Epithelial cell of proximal tubule (primary cell): ENCODE results near the gene CCDC81. TPM values are rescaled to one million over a fixed set of nuclear protein-coding genes. Genes with fewer than 3 reads are reported as not detected.

Experiments
- DNase-seq: peaks from one replicate; pipeline ENCODE4 v3.0.0-alpha.2; 2011; ENCODE audit warnings: low read depth
- H3K4me3 ChIP-seq: 2 replicates; pipeline ENCODE4 v1.5.1; 2011; ENCODE audit warnings: low read depth, mild to moderate bottlenecking, low read length
- CTCF ChIP-seq: conservative IDR thresholded peaks from 2 replicates; pipeline ENCODE4 v1.5.1; 2012; ENCODE audit warnings: low read depth, mild to moderate bottlenecking, low read length
- total RNA-seq: library from RNA; depleted of rRNA; stranded (reverse); fragments of >200 nt; gene quantifications from 2 replicates; pipeline ENCODE4 v1.2.3, GENCODE V29; 2015

Gene CCDC81
- total RNA-seq, 1 donor from 2014 or later: 0.81 TPM

- DNase-seq: no peak
- no peak overlapping the region for H3K4me3 ChIP-seq
- no peak for TF ChIP-seq CTCF
These were observed 75.4 kb downstream of the CCDC81 start for GRCh38 chr11:86449993-86450629.

GRCh38 chr11:86453290-86454030, 78.8 kb downstream of the CCDC81 start:
- no peak overlapping the region for H3K4me3 ChIP-seq
- TF ChIP-seq CTCF: peak; percentile 34
- DNase-seq: no peak

- peak; percentile 92 for TF ChIP-seq CTCF
- no peak for DNase-seq
- no peak overlapping the region for H3K4me3 ChIP-seq
These were observed 81.6 kb downstream of the CCDC81 start for GRCh38 chr11:86456075-86456939.

GRCh38 chr11:86458294-86459001, 83.8 kb downstream of the CCDC81 start:
- H3K4me3 ChIP-seq: no peak overlapping the region
- no peak for TF ChIP-seq CTCF

GRCh38 chr11:86459002-86459385, 84.3 kb downstream of the CCDC81 start:
- no peak overlapping the region for H3K4me3 ChIP-seq
- no peak for DNase-seq
- TF ChIP-seq CTCF: no peak

More at GRCh38 chr11:86458294-86459001, 83.8 kb downstream of the CCDC81 start:
- DNase-seq: no peak

- no peak overlapping the region for H3K4me3 ChIP-seq
- no peak for TF ChIP-seq CTCF
- peak; percentile 52 for DNase-seq
These were observed 85.2 kb downstream of the CCDC81 start for GRCh38 chr11:86459682-86460460.
